ENCODE results near the gene MIPEP.

The MIPEP gene

GRCh38 chr13:23709536-23709935 is 179.7 kb downstream of the MIPEP start:
- no peak for DNase-seq
- Histone ChIP-seq H3K36me3 (replicated peaks) (no peaks in the 10 kb centered on the region), H3K4me3 (ENCODE audit: low read depth, low read length) (no peak overlapping the region), H3K27ac (no peak overlapping the region), H3K27me3 (replicated peaks) (no peaks in the 10 kb centered on the region)
- in situ Hi-C loops (cut with HindIII; ENCODE audit: low pct_ligation_motif_present, low sequenced_read_pairs), result no loop called here
- TF ChIP-seq CTCF (IDR thresholded peaks at IDR 0.05; ENCODE audit: low read depth, low read length, missing control alignments), result peak; percentile 51

GRCh38 chr13:23707674-23708073 is 181.5 kb downstream of the MIPEP start:
- DNase-seq, result peak; percentile 42
- H3K27ac ChIP-seq, result no peak overlapping the region
- no peak overlapping the region for H3K4me3 ChIP-seq (ENCODE audit: low read depth, low read length)
- H3K36me3 ChIP-seq (replicated peaks), result no peaks in the 10 kb centered on the region
- peak; percentile 70 for TF ChIP-seq CTCF (IDR thresholded peaks at IDR 0.05; ENCODE audit: low read depth, low read length, missing control alignments)
- in situ Hi-C loops (cut with HindIII; ENCODE audit: low pct_ligation_motif_present, low sequenced_read_pairs), result no loop called here
- no peaks in the 10 kb centered on the region for H3K27me3 ChIP-seq (replicated peaks)

GRCh38 chr13:23705583-23705982 is 183.6 kb downstream of the MIPEP start:
- no peak for TF ChIP-seq CTCF (IDR thresholded peaks at IDR 0.05; ENCODE audit: low read depth, low read length, missing control alignments)
- no peak overlapping the region for H3K4me3 ChIP-seq (ENCODE audit: low read depth, low read length)
- in situ Hi-C loops (cut with HindIII; ENCODE audit: low pct_ligation_motif_present, low sequenced_read_pairs), result no loop called here
- H3K27me3 ChIP-seq (replicated peaks), result no peaks in the 10 kb centered on the region
- DNase-seq, result no peak
- no peaks in the 10 kb centered on the region for H3K36me3 ChIP-seq (replicated peaks)
- no peak overlapping the region for H3K27ac ChIP-seq

GRCh38 chr13:23703246-23703860 is 185.8 kb downstream of the MIPEP start:
- Histone ChIP-seq H3K27ac (no peak overlapping the region), H3K36me3 (replicated peaks) (no peaks in the 10 kb centered on the region), H3K27me3 (replicated peaks) (no peaks in the 10 kb centered on the region), H3K4me3 (ENCODE audit: low read depth, low read length) (no peak overlapping the region)
- no peak for DNase-seq
- in situ Hi-C loops (cut with HindIII; ENCODE audit: low pct_ligation_motif_present, low sequenced_read_pairs), result no loop called here
- no peak for TF ChIP-seq CTCF (IDR thresholded peaks at IDR 0.05; ENCODE audit: low read depth, low read length, missing control alignments)

GRCh38 chr13:23701636-23702035 is 187.6 kb downstream of the MIPEP start:
- no peak for TF ChIP-seq CTCF (IDR thresholded peaks at IDR 0.05; ENCODE audit: low read depth, low read length, missing control alignments)
- in situ Hi-C loops (cut with HindIII; ENCODE audit: low pct_ligation_motif_present, low sequenced_read_pairs), result no loop called here
- H3K27ac ChIP-seq, result peak overlapping the region; percentile 64
- no peaks in the 10 kb centered on the region for H3K27me3 ChIP-seq (replicated peaks)
- peak; percentile 95 for DNase-seq
- H3K36me3 ChIP-seq (replicated peaks), result no peaks in the 10 kb centered on the region
- H3K4me3 ChIP-seq (ENCODE audit: low read depth, low read length), result no peak overlapping the region

- H3K36me3 ChIP-seq (replicated peaks), result no peaks in the 10 kb centered on the region
- DNase-seq, result no peak
- no peaks in the 10 kb centered on the region for H3K27me3 ChIP-seq (replicated peaks)
- no peak overlapping the region for H3K4me3 ChIP-seq (ENCODE audit: low read depth, low read length)
- TF ChIP-seq CTCF (IDR thresholded peaks at IDR 0.05; ENCODE audit: low read depth, low read length, missing control alignments), result no peak
- in situ Hi-C loops (cut with HindIII; ENCODE audit: low pct_ligation_motif_present, low sequenced_read_pairs), result no loop called here
- H3K27ac ChIP-seq, result peak overlapping the region; percentile 64
These were observed 188.0 kb downstream of the MIPEP start for GRCh38 chr13:23701186-23701585.

Measured in brain microvascular endothelial cell (primary cell).